ENCODE data around the gene GRK7. TPM values are rescaled to one million over a fixed set of nuclear protein-coding genes. Genes with fewer than 3 reads are reported as not detected.

The GRK7 gene
- total and polyA plus RNA-seq, 2 of the 4 experiments (the other 2 are of a cell fraction), result not detected

- no peak overlapping the region for H2AK9ac ChIP-seq (replicated peaks; ENCODE audit: low read depth, low read length, poor library complexity)
- H2BK5ac ChIP-seq (ENCODE audit: low read depth, low read length, poor library complexity, severe bottlenecking), result no peak overlapping the region
- no peak overlapping the region for H4K91ac ChIP-seq (ENCODE audit: insufficient read depth, low read depth, low read length)
- H2AK5ac ChIP-seq (ENCODE audit: low read depth, low read length), result no peak overlapping the region
- no peak overlapping the region for H2AFZ ChIP-seq (replicated peaks; ENCODE audit: low read length, poor library complexity)
- WGBS, 2 experiments (ENCODE audit: extremely low coverage in 2 of 2, insufficient read length in 1 of 2), result 100% methylated on average over 1 of the region's 5 CpGs; no CpG with 5 or more reads in 1 of the 2 experiments
- H3K9me3 ChIP-seq (ENCODE audit: control insufficient read depth, insufficient read depth, low read length), result no peaks in the 10 kb centered on the region
- in situ Hi-C loops (cut with MboI; ENCODE audit: low sequenced_read_pairs) (no loop called here), intact Hi-C loops (cut with micrococcal nuclease) (no loop called here), dilution Hi-C loops (cut with HindIII; ENCODE audit: low sequenced_read_pairs, unreplicated experiment) (no loop called here)
- 0 out of 2 replicates have a peak, but pooled peaks cover 1% of the 10 kb centered on the region for H3K27me3 ChIP-seq (ENCODE audit: control insufficient read depth, insufficient read depth, low read length)
- no peaks in the 10 kb centered on the region for H3K36me3 ChIP-seq (ENCODE audit: control insufficient read depth, insufficient read depth, low read length)
- no peak overlapping the region for H3K4me3 ChIP-seq (ENCODE audit: insufficient read depth, low read depth, low read length)
- no peak overlapping the region for H3K9ac ChIP-seq (ENCODE audit: low read depth, low read length)
- H3K23ac ChIP-seq (ENCODE audit: low read depth, low read length), result no peak overlapping the region
- H3K18ac ChIP-seq (ENCODE audit: low read depth, low read length), result no peak overlapping the region
- no peaks in the 10 kb centered on the region for H3K9me1 ChIP-seq (ENCODE audit: insufficient read depth, low read length)
- no peak overlapping the region for H3K4me2 ChIP-seq (ENCODE audit: low read depth, low read length)
- H2BK120ac ChIP-seq (ENCODE audit: low read depth, low read length), result no peak overlapping the region
- CTCF ChIA-PET, result no interaction called here
- H3K79me1 ChIP-seq (ENCODE audit: low read depth in 1 of 2, low read length in 2 of 2), result no peaks in the 10 kb centered on the region
- BruUV-seq (replicated peaks), result no TSS peak
- DNase-seq (no peak), ATAC-seq (ENCODE audit: low read depth) (no peak)
- H3K4ac ChIP-seq (ENCODE audit: low read depth, low read length), result no peak overlapping the region
- no peak overlapping the region for H3K14ac ChIP-seq (replicated peaks; ENCODE audit: low read depth, low read length)
- TF ChIP-seq ELK1 (IDR thresholded peaks at IDR 0.05; ENCODE audit: borderline replicate concordance, low read depth, low read length) (no peak), FOS (IDR thresholded peaks at IDR 0.05; ENCODE audit: low read depth, low read length) (no peak), RCOR1 (IDR thresholded peaks at IDR 0.05; ENCODE audit: insufficient replicate concordance, low read length) (no peak), MAFK (IDR thresholded peaks at IDR 0.05; ENCODE audit: low read depth, low read length) (no peak), MAZ (IDR thresholded peaks at IDR 0.05; ENCODE audit: borderline replicate concordance, low read depth, low read length) (no peak), POLR2A (IDR thresholded peaks at IDR 0.05; ENCODE audit: low read depth, low read length) (no peak), RAD21 (IDR thresholded peaks at IDR 0.05; ENCODE audit: low read length) (no peak), CEBPB (IDR thresholded peaks at IDR 0.05; ENCODE audit: low read depth, low read length) (no peak), RFX5 (IDR thresholded peaks at IDR 0.05; ENCODE audit: low read depth, low read length) (no peak), CHD1 (IDR thresholded peaks at IDR 0.05; ENCODE audit: low read depth, low read length) (no peak), BHLHE40 (IDR thresholded peaks at IDR 0.05; ENCODE audit: low read depth, low read length) (no peak), SMC3 (IDR thresholded peaks at IDR 0.05; ENCODE audit: low read depth, low read length) (no peak), NFE2L2 (IDR thresholded peaks at IDR 0.05; ENCODE audit: low read depth, low read length) (no peak)
- H4K20me1 ChIP-seq (ENCODE audit: insufficient read depth, low read length), result no peaks in the 10 kb centered on the region
- no peak overlapping the region for H3K56ac ChIP-seq (ENCODE audit: extremely low read depth, insufficient read depth, low read length)
- H3K27ac ChIP-seq (ENCODE audit: insufficient read depth, low read length), result no peak overlapping the region
- H3K4me1 ChIP-seq (ENCODE audit: control insufficient read depth, insufficient read depth, low read length), result peaks cover 7% of the 10 kb centered on the region
- no peak overlapping the region for H4K5ac ChIP-seq (ENCODE audit: low read depth, low read length)
- H2BK15ac ChIP-seq (ENCODE audit: low read depth, low read length), result no peak overlapping the region
- no peak overlapping the region for H4K8ac ChIP-seq (ENCODE audit: low read depth in 2 of 2, low read length in 2 of 2)
- POLR2A ChIA-PET (ENCODE audit: unreplicated experiment), result no interaction called here
- no peak overlapping the region for H2BK20ac ChIP-seq (ENCODE audit: low read depth, low read length)
Observed at GRCh38 chr3:141795741-141796080, 32.5 kb downstream of the GRK7 start.

Data from IMR-90 (cell line).